B cell (primary cell): ENCODE measurements around the gene SPP1.

Source experiments
- CTCF ChIP-seq: fragments of 200-600 bp; IDR thresholded peaks from one replicate; pipeline ENCODE4 v1.8.0; 2022; ENCODE audit warnings: antibody characterized with exemption, mild to moderate bottlenecking
- EZH2 ChIP-seq: IDR thresholded peaks from 2 replicates; pipeline ENCODE4 v1.6.1; 2012; ENCODE audit warnings: borderline replicate concordance, low read depth, mild to moderate bottlenecking, moderate library complexity, low read length; ENCODE audit not compliant: insufficient read depth, poor library complexity, severe bottlenecking

GRCh38 chr4:87943660-87944149, 31.8 kb upstream of the SPP1 start:
- TF ChIP-seq EZH2 (no peak), CTCF (no peak)
